ENCODE results near the gene NR4A1. TPM values are rescaled to one million over a fixed set of nuclear protein-coding genes. Genes with fewer than 3 reads are reported as not detected.

The NR4A1 gene
- total and polyA plus RNA-seq, 10 of the 15 experiments (the other 5 are each of a cell fraction or from before 2014, with no cell fraction given) = 0.05 to 7.9 (median 2.2) TPM; not detected in 1

DNA sequence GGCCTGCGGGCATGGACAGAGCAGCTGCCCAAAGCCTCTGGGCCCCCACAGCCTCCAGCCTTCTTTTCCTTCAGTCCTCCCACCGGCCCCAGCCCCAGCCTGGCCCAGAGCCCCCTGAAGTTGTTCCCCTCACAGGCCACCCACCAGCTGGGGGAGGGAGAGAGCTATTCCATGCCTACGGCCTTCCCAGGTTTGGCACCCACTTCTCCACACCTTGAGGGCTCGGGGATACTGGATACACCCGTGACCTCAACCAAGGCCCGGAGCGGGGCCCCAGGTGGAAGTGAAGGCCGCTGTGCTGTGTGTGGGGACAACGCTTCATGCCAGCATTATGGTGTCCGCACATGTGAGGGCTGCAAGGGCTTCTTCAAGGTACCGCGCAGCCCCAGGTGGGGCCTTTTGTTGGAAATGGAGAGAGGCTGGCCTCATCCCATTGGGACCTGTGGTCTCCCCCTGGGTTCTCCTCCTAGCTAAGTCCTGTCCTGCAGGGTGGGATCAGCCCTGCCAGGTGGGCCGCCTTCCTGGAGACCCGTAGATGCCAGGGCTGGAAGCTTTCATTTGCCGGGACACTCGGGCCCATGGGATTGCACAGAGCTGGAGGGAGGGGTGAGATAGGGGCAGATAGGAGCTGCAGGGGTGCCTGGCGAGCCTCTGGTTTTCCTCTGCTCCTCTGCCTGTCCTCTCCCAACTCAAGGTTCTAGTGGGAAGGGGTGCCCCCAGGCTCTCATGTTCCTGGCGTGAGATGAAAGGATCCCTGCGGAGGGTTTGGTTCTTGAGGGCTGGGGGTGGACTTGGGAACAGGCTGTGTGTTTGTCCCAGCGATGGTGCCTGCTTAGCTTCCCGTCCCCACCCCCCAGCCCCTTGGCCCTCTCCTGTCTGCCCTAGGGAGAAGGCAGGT, 3.8 kb downstream of the NR4A1 start:
- no peak for FAIRE-seq
- no TSS peak for BruUV-seq (replicated peaks)
- Histone ChIP-seq H3K4me1 (ENCODE audit: control insufficient read depth, insufficient read depth, low read length) (peaks cover 12% of the 10 kb centered on the region), H4K20me1 (ENCODE audit: control insufficient read depth, insufficient read depth) (no peaks in the 10 kb centered on the region), H3K9me3 (replicated peaks; ENCODE audit: control insufficient read depth, insufficient read depth, low read length) (no peaks in the 10 kb centered on the region), H3K27me3 (replicated peaks in 1 of 2; ENCODE audit: control insufficient read depth in 2 of 2, insufficient read depth in 2 of 2, low read length in 1 of 2) (no peaks in the 10 kb centered on the region), H3K79me2 (ENCODE audit: control insufficient read depth, insufficient read depth, low read length) (no peaks in the 10 kb centered on the region), H3K4me2 (ENCODE audit: control insufficient read depth, insufficient read depth) (no peak overlapping the region), H2AFZ (ENCODE audit: control insufficient read depth, low read depth, low read length) (no peak overlapping the region), H3K27ac (ENCODE audit: control insufficient read depth, insufficient read depth) (no peak overlapping the region), H3K9ac (ENCODE audit: control insufficient read depth, insufficient read depth, low read length) (no peak overlapping the region), H3K36me3 (ENCODE audit: control insufficient read depth in 2 of 2, insufficient read depth in 2 of 2, low read length in 1 of 2) (no peaks in the 10 kb centered on the region; a peak in 1 of 4 replicates), H3K4me3 (no peak overlapping the region)
- ChIA-PET POLR2A (interaction anchor here (1.0 kb wide), 1 partner anchor 23 kb away, joined by 3 read pairs; no protein-coding TSS in a partner anchor), CTCF (interaction anchor here (0.6 to 2.9 kb wide), 4 partner anchors 13 to 63 kb away, joined by 3 to 9 read pairs (median 6); no protein-coding TSS in a partner anchor), RAD21 (ENCODE audit: unreplicated experiment) (interaction anchor here (1.1 kb wide), 1 partner anchor 30 kb away, joined by 4 read pairs; no protein-coding TSS in a partner anchor), SMC1A (ENCODE audit: uncharacterized antibody, unreplicated experiment) (no interaction called here)
- in situ Hi-C loops (cut with MboI) (no loop called here), intact Hi-C loops (cut with micrococcal nuclease; ENCODE audit: unreplicated experiment) (no loop called here)
- no peak for ATAC-seq
- 68% methylated on average over 21 of the region's 21 CpGs for WGBS (ENCODE audit: insufficient coverage, insufficient replicate concordance, low lambda C conversion rate, missing lambda C conversion rate)
- DNase-seq (ENCODE audit: low read depth, low spot score) = no peak
- TF ChIP-seq LARP7 (IDR thresholded peaks at IDR 0.05) (no peak), SUZ12 (IDR thresholded peaks at IDR 0.05; ENCODE audit: unreplicated experiment) (no peak), RAD51 (IDR thresholded peaks at IDR 0.05) (no peak), SMAD5 (IDR thresholded peaks at IDR 0.05; ENCODE audit: low read depth) (no peak), KDM1A (IDR thresholded peaks at IDR 0.05; ENCODE audit: borderline replicate concordance) (no peak), MXI1 (IDR thresholded peaks at IDR 0.05; ENCODE audit: low read depth, low read length) (no peak), ZSCAN29 (IDR thresholded peaks at IDR 0.05) (no peak), CBFB (IDR thresholded peaks at IDR 0.05; ENCODE audit: low read depth) (no peak), HDAC6 (IDR thresholded peaks at IDR 0.05; ENCODE audit: unreplicated experiment) (no peak)
- TF ChIP-seq, protein P1, sequence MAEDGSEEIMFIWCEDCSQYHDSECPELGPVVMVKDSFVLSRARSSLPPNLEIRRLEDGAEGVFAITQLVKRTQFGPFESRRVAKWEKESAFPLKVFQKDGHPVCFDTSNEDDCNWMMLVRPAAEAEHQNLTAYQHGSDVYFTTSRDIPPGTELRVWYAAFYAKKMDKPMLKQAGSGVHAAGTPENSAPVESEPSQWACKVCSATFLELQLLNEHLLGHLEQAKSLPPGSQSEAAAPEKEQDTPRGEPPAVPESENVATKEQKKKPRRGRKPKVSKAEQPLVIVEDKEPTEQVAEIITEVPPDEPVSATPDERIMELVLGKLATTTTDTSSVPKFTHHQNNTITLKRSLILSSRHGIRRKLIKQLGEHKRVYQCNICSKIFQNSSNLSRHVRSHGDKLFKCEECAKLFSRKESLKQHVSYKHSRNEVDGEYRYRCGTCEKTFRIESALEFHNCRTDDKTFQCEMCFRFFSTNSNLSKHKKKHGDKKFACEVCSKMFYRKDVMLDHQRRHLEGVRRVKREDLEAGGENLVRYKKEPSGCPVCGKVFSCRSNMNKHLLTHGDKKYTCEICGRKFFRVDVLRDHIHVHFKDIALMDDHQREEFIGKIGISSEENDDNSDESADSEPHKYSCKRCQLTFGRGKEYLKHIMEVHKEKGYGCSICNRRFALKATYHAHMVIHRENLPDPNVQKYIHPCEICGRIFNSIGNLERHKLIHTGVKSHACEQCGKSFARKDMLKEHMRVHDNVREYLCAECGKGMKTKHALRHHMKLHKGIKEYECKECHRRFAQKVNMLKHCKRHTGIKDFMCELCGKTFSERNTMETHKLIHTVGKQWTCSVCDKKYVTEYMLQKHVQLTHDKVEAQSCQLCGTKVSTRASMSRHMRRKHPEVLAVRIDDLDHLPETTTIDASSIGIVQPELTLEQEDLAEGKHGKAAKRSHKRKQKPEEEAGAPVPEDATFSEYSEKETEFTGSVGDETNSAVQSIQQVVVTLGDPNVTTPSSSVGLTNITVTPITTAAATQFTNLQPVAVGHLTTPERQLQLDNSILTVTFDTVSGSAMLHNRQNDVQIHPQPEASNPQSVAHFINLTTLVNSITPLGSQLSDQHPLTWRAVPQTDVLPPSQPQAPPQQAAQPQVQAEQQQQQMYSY (CRISPR knock-in tag; IDR thresholded peaks at IDR 0.05) = no peak
- TF ChIP-seq, protein P2, sequence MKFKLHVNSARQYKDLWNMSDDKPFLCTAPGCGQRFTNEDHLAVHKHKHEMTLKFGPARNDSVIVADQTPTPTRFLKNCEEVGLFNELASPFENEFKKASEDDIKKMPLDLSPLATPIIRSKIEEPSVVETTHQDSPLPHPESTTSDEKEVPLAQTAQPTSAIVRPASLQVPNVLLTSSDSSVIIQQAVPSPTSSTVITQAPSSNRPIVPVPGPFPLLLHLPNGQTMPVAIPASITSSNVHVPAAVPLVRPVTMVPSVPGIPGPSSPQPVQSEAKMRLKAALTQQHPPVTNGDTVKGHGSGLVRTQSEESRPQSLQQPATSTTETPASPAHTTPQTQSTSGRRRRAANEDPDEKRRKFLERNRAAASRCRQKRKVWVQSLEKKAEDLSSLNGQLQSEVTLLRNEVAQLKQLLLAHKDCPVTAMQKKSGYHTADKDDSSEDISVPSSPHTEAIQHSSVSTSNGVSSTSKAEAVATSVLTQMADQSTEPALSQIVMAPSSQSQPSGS (IDR thresholded peaks at IDR 0.05; ENCODE audit: low read length) = no peak
- TF ChIP-seq, protein P3, sequence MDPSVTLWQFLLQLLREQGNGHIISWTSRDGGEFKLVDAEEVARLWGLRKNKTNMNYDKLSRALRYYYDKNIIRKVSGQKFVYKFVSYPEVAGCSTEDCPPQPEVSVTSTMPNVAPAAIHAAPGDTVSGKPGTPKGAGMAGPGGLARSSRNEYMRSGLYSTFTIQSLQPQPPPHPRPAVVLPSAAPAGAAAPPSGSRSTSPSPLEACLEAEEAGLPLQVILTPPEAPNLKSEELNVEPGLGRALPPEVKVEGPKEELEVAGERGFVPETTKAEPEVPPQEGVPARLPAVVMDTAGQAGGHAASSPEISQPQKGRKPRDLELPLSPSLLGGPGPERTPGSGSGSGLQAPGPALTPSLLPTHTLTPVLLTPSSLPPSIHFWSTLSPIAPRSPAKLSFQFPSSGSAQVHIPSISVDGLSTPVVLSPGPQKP (IDR thresholded peaks at IDR 0.05; ENCODE audit: low read depth, low read length) = no peak
